ENCODE data around the gene CPZ. TPM values are rescaled to one million over a fixed set of nuclear protein-coding genes. Genes with fewer than 3 reads are reported as not detected.
"Not testable (repeated sequence)": the region's sequence is repeated elsewhere in the genome, so short reads cannot be mapped to it uniquely, and the experiment has no call there.

CPZ gene
- polyA plus RNA-seq, 1 experiment, result 70.9 TPM

- TF ChIP-seq CTCF (IDR thresholded peaks at IDR 0.05; ENCODE audit: insufficient read depth, low read depth, low read length), result no peak
- DNase-seq (ENCODE audit: low read depth), result no peak
- no peak overlapping the region for H3K4me3 ChIP-seq (ENCODE audit: low read depth, low read length)
- H3K36me3 ChIP-seq (ENCODE audit: control insufficient read depth, insufficient read depth, low read length), result no peaks in the 10 kb centered on the region
- POLR2A ChIA-PET, result no interaction called here
- peaks cover 12% of the 10 kb centered on the region for H3K27me3 ChIP-seq (ENCODE audit: control insufficient read depth, insufficient read depth, low read length)
- CTCF ChIA-PET, result no interaction called here
Observed at GRCh38 chr4:8653326-8654000, 60.9 kb downstream of the CPZ start.

GRCh38 chr4:8654139-8654538 lies 61.6 kb downstream of the CPZ start:
- H3K4me3 ChIP-seq (ENCODE audit: low read depth, low read length); H3K36me3 ChIP-seq (ENCODE audit: control insufficient read depth, insufficient read depth, low read length); CTCF ChIA-PET; H3K27me3 ChIP-seq (ENCODE audit: control insufficient read depth, insufficient read depth, low read length); DNase-seq (ENCODE audit: low read depth); POLR2A ChIA-PET: not testable (repeated sequence)

GRCh38 chr4:8655411-8656184 lies 63.0 kb downstream of the CPZ start:
- ChIA-PET CTCF (no interaction called here), POLR2A (no interaction called here)
- H3K36me3 ChIP-seq (ENCODE audit: control insufficient read depth, insufficient read depth, low read length), result no peaks in the 10 kb centered on the region
- peaks cover 2% of the 10 kb centered on the region for H3K27me3 ChIP-seq (ENCODE audit: control insufficient read depth, insufficient read depth, low read length)
- no peak for DNase-seq (ENCODE audit: low read depth)
- no peak overlapping the region for H3K4me3 ChIP-seq (ENCODE audit: low read depth, low read length)
- no peak for TF ChIP-seq CTCF (IDR thresholded peaks at IDR 0.05; ENCODE audit: insufficient read depth, low read depth, low read length)

GRCh38 chr4:8656185-8656517 lies 63.6 kb downstream of the CPZ start:
- H3K36me3 ChIP-seq (ENCODE audit: control insufficient read depth, insufficient read depth, low read length), result no peaks in the 10 kb centered on the region
- H3K27me3 ChIP-seq (ENCODE audit: control insufficient read depth, insufficient read depth, low read length), result no peaks in the 10 kb centered on the region; the same call in 1 of the 2 replicates
- no peak for DNase-seq (ENCODE audit: low read depth)
- CTCF ChIA-PET, result no interaction called here
- no peak overlapping the region for H3K4me3 ChIP-seq (ENCODE audit: low read depth, low read length)
- POLR2A ChIA-PET, result no interaction called here
- no peak for TF ChIP-seq CTCF (IDR thresholded peaks at IDR 0.05; ENCODE audit: insufficient read depth, low read depth, low read length)

- Histone ChIP-seq H3K27me3 (ENCODE audit: control insufficient read depth, insufficient read depth, low read length) (no peaks in the 10 kb centered on the region; the same call in 1 of the 2 replicates), H3K4me3 (ENCODE audit: low read depth, low read length) (no peak overlapping the region), H3K36me3 (ENCODE audit: control insufficient read depth, insufficient read depth, low read length) (no peaks in the 10 kb centered on the region)
- POLR2A ChIA-PET, result no interaction called here
- no peak for DNase-seq (ENCODE audit: low read depth)
- CTCF ChIA-PET, result no interaction called here
- no peak for TF ChIP-seq CTCF (IDR thresholded peaks at IDR 0.05; ENCODE audit: insufficient read depth, low read depth, low read length)
Observed at GRCh38 chr4:8656711-8657380, 64.3 kb downstream of the CPZ start.
